Measurements from ENCODE around the gene ZNF814.
"Not testable (repeated sequence)": the region's sequence is repeated elsewhere in the genome, so short reads cannot be mapped to it uniquely, and the experiment has no call there.

Gene ZNF814

DNA sequence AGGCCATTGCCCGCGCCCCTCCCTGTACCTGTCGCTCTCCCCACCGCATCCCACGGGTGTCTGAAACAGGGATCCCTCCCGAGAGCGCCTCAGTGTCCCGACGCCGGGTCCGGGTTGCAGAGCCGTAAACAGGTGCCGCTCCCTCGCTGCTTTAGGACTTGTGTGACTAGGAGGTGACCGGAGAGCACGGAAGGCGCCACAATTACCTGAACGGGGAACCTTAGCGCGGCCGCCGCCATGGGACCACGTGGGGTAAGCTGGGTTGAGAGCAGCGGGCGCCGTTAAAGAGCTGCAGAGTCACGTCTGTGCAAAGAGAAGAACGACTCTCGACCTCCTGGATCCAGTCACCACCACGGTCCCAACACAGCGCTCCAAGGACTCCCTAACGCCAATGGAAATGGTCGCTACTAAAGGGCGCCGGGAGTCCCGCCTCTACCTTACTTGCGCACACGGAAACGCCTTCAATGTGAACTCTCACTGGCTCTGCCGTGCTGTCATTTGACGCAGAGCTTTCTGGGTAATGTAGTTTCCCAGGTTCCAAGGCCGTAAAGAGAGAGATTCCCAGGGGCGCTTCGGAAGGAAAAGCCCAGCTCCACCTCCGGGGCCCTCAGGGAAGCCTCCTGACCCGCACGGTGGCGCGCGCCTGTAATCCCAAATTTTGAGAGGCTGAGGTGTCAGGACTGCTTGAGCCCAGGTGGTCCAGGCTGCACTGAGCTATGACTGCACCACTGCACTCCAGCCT is 74.2 kb downstream of the ZNF814 start, which contains the start of gene ZNF552:
TSS of gene ZNF552 (minus strand) at position 409 of the 742 bp plus-strand sequence. CDS start at position 239, 170 bp downstream.
- Histone ChIP-seq H3K4me3 (ENCODE audit: low read depth in 1 of 2, low read length in 2 of 2) (peak within 1 kb of the TSS; percentile 86 to 91), H3K9me3 (ENCODE audit: control insufficient read depth in 1 of 2, low read length in 2 of 2) (no peaks in the 10 kb centered on the region), H3K36me3 (ENCODE audit: control insufficient read depth in 1 of 2, insufficient read depth in 2 of 2, low read length in 2 of 2) (peaks cover 3 to 10% of the 10 kb centered on the region in 2 donors), H3K27ac (ENCODE audit: low read length) (peak within 1 kb of the TSS; percentile 75), H3K4me1 (ENCODE audit: control insufficient read depth in 1 of 2, insufficient read depth in 2 of 2, low read length in 2 of 2) (peaks cover 3 to 13% of the 10 kb centered on the region in 2 donors), H3K27me3 (ENCODE audit: low read depth, low read length) (no peaks in the 10 kb centered on the region)

DNA sequence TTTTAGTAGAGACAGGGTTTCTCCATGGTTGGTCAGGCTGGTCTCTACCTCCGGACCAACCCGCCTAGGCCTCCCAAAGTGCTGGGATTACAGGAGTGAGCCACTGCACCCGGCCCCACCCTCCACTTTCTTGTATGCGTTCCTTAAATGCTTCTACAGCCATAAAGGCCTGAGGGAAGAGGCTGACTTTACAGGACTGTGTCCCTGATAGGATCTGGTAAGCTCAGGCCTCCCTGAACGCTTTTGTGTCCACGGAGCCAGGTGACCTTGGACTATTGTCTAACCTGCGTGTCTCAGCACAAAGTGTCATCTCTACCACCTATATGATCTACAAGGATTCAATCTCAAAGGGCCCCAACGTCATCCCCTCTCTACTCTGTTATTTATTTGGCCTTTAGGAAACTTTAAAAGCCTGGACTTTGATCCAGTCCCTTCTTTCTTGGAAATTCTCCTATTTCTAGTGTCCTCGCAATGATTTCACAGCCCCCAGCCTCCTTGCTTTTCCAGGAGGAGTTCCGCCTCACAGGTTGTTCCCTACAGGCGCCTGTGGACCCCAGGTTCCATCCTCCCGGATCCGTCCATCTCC is 74.8 kb downstream of the ZNF814 start:
- H3K4me1 ChIP-seq (ENCODE audit: control insufficient read depth in 1 of 2, insufficient read depth in 2 of 2, low read length in 2 of 2): peaks cover 3 to 13% of the 10 kb centered on the region in 2 donors
- H3K27ac ChIP-seq (ENCODE audit: low read length): peak overlapping the region; percentile 75
- no peaks in the 10 kb centered on the region for H3K9me3 ChIP-seq (ENCODE audit: control insufficient read depth in 1 of 2, low read length in 2 of 2)
- peak overlapping the region; percentile 86 to 91 for H3K4me3 ChIP-seq (ENCODE audit: low read depth in 1 of 2, low read length in 2 of 2)
- peaks cover 7 to 13% of the 10 kb centered on the region in 2 donors for H3K36me3 ChIP-seq (ENCODE audit: control insufficient read depth in 1 of 2, insufficient read depth in 2 of 2, low read length in 2 of 2)
- H3K27me3 ChIP-seq (ENCODE audit: low read depth, low read length): no peaks in the 10 kb centered on the region

DNA sequence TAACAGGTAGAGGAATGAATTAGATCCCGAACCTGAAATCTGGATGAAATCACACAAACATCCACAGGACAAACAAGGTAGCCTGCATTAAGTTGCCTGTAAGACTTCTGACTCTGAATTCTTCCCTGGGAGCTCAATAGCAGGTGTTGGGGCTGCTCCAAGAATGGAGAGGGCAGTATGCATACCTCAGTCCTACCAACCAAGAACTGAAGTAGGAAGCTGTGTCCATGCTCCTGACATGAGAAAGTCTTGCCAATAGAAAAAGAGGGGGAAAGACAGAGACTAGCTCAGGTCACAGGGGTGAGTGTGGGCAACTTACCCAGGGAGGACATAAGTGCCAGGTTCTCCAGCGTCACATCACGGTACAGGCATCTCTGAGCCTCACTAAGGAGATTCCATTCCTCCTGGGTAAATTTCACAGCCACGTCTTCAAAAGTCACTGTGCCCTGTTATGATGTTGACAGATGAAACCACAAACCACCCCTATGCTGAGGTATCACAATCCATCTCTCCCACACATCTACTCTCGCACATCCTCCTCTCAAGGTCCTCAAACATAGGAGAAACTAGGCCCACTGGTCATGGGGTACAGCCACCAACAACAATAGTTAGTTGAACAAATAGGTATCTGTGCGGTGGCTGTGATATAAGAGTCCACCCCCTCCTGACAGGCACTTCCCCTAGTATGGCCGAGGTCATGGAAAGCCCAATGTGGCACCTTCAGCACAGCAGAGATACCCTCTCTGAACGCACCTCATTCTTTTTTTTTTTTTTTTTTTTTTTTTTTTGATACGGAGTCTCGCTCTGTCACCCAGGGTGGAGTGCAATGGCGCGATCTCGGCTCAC is 75.6 kb downstream of the ZNF814 start:
- H3K27ac ChIP-seq (ENCODE audit: low read length); H3K9me3 ChIP-seq (ENCODE audit: control insufficient read depth in 1 of 2, low read length in 2 of 2); H3K27me3 ChIP-seq (ENCODE audit: low read depth, low read length): not testable (repeated sequence)
- Histone ChIP-seq H3K4me1 (ENCODE audit: control insufficient read depth in 1 of 2, insufficient read depth in 2 of 2, low read length in 2 of 2) (peaks cover 3 to 13% of the 10 kb centered on the region in 2 donors), H3K36me3 (ENCODE audit: control insufficient read depth in 1 of 2, insufficient read depth in 2 of 2, low read length in 2 of 2) (peaks cover 11 to 17% of the 10 kb centered on the region in 2 donors), H3K4me3 (ENCODE audit: low read depth in 1 of 2, low read length in 2 of 2) (peak overlapping the region in 1 of 2 donors; percentile 91)

DNA sequence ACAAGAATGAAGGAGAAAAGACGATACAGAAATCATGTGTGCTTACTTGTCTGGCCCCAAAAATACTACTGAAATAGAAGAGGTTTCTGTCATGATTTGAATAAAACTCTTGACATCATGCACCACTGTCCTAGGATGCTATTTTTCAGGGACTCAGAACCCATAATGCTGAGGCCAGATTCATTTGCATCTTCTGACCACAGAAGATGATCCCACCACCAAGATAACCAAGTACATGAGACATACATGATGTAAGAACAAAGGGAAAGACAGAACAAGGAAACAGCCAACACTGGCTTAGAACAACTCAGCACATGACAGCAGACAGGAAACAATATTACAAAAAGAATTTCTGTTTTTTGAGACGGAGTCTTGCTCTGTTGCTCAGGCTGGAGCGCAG is 76.6 kb downstream of the ZNF814 start:
- no peaks in the 10 kb centered on the region for H3K9me3 ChIP-seq (ENCODE audit: control insufficient read depth in 1 of 2, low read length in 2 of 2)
- H3K27ac ChIP-seq (ENCODE audit: low read length): no peak overlapping the region
- H3K27me3 ChIP-seq (ENCODE audit: low read depth, low read length): no peaks in the 10 kb centered on the region
- H3K4me3 ChIP-seq (ENCODE audit: low read depth in 1 of 2, low read length in 2 of 2): no peak overlapping the region
- H3K4me1 ChIP-seq (ENCODE audit: control insufficient read depth in 1 of 2, insufficient read depth in 2 of 2, low read length in 2 of 2): peaks cover 3 to 13% of the 10 kb centered on the region in 2 donors
- peaks cover 19 to 25% of the 10 kb centered on the region in 2 donors for H3K36me3 ChIP-seq (ENCODE audit: control insufficient read depth in 1 of 2, insufficient read depth in 2 of 2, low read length in 2 of 2)

DNA sequence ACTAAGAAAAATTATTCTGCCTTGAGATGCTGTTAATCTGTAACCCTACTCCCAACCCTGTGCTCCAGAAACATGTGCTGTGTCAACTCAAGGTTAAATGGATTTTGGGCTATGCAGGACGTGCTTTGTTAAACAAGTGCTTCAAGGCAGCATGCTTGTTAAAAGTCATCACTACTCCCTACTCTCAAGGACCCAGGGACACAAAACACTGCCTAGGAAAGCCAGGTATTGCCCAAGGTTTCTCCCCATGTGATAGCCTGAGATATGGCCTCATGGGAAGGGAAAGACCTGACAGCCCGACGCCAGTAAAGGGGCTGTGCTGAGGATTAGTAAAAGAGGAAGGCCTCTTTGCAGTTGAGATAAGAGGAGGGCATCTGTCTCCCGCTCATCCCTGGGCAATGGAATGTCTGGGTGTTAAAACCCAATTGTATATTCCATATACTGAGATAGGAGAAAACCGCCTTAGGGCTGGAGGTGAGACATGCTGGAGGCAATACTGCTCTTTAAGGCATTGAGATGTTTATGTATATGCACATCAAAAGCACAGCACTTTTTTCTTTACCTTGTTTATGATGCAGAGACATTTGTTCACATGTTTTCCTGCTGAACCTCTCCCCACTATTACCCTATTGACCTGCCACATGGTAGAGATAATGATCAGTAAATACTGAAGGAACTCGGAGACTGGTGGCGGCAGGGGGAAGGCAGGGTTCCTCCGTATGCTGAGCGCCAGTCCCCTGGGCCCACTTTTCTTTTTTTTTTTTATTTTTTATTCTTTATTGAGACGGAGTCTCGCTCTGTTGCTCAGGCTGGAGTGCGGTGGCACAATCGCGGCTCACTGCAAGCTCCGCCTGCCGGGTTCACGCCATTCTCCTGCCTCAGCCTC is 78.2 kb downstream of the ZNF814 start:
- not testable (repeated sequence) for H3K27me3 ChIP-seq (ENCODE audit: low read depth, low read length); H3K4me3 ChIP-seq (ENCODE audit: low read depth in 1 of 2, low read length in 2 of 2); H3K27ac ChIP-seq (ENCODE audit: low read length); H3K9me3 ChIP-seq (ENCODE audit: control insufficient read depth in 1 of 2, low read length in 2 of 2)
- peaks cover 3 to 13% of the 10 kb centered on the region in 2 donors for H3K4me1 ChIP-seq (ENCODE audit: control insufficient read depth in 1 of 2, insufficient read depth in 2 of 2, low read length in 2 of 2)
- peaks cover 19 to 27% of the 10 kb centered on the region in 2 donors for H3K36me3 ChIP-seq (ENCODE audit: control insufficient read depth in 1 of 2, insufficient read depth in 2 of 2, low read length in 2 of 2)

DNA sequence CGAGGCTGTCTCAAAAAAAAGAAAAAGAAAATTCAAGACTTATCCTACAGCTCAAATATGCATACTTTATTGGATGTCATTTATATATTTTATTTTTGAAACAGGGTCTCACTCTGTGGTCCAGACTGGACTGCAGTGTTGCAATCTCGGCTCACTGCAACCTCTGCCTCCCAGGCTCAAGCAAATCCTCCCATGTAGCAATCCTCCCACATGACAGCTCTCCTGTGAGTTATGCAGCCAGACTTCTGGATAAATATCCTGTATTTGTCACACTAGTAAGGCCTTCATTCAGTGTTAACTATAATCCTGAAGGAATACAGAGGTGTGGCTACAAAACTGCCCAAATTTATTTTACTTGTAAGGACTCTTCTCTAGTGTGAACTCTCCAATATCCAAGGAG is 81.3 kb downstream of the ZNF814 start:
- peaks cover 19 to 34% of the 10 kb centered on the region in 2 donors for H3K36me3 ChIP-seq (ENCODE audit: control insufficient read depth in 1 of 2, insufficient read depth in 2 of 2, low read length in 2 of 2)
- no peaks in the 10 kb centered on the region for H3K27me3 ChIP-seq (ENCODE audit: low read depth, low read length)
- H3K4me1 ChIP-seq (ENCODE audit: control insufficient read depth in 1 of 2, insufficient read depth in 2 of 2, low read length in 2 of 2): peaks cover 0 to 10% of the 10 kb centered on the region in 2 donors
- no peaks in the 10 kb centered on the region for H3K9me3 ChIP-seq (ENCODE audit: control insufficient read depth in 1 of 2, low read length in 2 of 2)
- no peak overlapping the region for H3K27ac ChIP-seq (ENCODE audit: low read length)
- H3K4me3 ChIP-seq (ENCODE audit: low read depth in 1 of 2, low read length in 2 of 2): no peak overlapping the region

DNA sequence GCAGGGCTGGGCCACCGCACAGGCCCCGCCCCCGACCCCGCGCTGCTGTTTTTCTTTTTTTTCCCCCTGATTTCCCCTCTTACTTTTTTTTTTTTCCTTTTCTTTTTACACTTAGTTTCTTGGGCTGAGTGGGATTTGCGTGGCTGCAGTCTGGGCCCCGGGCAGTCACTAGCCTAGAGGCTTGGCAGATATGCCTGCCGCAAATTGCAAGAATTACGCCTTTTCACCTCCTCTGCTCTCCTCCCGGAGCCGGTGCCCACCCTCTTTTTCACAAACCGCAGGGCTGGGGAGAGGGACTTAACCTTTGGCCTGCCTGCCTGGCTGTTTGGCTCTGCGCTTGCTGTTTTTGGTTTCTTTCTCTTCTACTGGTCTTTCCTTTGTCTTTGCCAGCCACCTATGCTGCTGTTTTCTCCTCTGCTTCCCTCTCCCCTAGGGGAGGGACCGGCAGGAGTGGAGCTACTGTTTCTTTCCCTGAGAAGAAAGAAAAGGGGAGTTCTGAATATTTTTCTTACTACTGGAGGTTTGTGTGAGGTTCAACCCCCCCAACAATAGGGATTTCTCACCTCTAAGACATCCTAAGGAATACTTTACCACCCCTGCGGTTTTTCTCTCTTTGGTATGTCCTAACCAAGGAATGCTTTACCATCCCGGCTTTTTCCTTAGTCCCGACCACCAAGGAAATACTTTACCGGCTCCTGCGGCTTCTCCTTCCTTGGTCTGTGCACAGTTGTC is 85.1 kb downstream of the ZNF814 start:
- Histone ChIP-seq H3K9me3 (ENCODE audit: control insufficient read depth in 1 of 2, low read length in 2 of 2) (no peaks in the 10 kb centered on the region), H3K36me3 (ENCODE audit: control insufficient read depth in 1 of 2, insufficient read depth in 2 of 2, low read length in 2 of 2) (peaks cover 12 to 21% of the 10 kb centered on the region in 2 donors), H3K27ac (ENCODE audit: low read length) (peak overlapping the region; percentile 83), H3K4me3 (ENCODE audit: low read depth in 1 of 2, low read length in 2 of 2) (peak overlapping the region; percentile 72 to 77), H3K4me1 (ENCODE audit: control insufficient read depth in 1 of 2, insufficient read depth in 2 of 2, low read length in 2 of 2) (peaks cover 0 to 10% of the 10 kb centered on the region in 2 donors), H3K27me3 (ENCODE audit: low read depth, low read length) (no peaks in the 10 kb centered on the region)

DNA sequence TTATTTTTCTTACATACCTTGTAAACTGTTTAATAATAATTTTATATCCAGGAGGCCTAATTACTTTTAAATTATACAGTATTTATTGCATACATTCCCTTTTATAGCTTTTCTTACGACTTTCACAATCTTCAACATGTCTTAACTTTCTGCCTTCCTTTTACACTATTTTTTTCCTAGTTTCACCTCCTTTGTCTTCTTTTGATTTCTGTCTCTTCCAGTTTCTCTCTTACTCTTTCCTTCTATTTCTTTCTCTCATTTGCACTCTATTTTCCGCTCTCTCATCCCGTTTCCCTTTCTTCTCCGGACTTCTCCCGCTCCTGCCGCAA is 85.6 kb downstream of the ZNF814 start:
- H3K27me3 ChIP-seq (ENCODE audit: low read depth, low read length): no peaks in the 10 kb centered on the region
- peaks cover 0 to 10% of the 10 kb centered on the region in 2 donors for H3K4me1 ChIP-seq (ENCODE audit: control insufficient read depth in 1 of 2, insufficient read depth in 2 of 2, low read length in 2 of 2)
- H3K27ac ChIP-seq (ENCODE audit: low read length): peak overlapping the region; percentile 83
- peaks cover 9 to 17% of the 10 kb centered on the region in 2 donors for H3K36me3 ChIP-seq (ENCODE audit: control insufficient read depth in 1 of 2, insufficient read depth in 2 of 2, low read length in 2 of 2)
- peak overlapping the region; percentile 72 to 77 for H3K4me3 ChIP-seq (ENCODE audit: low read depth in 1 of 2, low read length in 2 of 2)
- no peaks in the 10 kb centered on the region for H3K9me3 ChIP-seq (ENCODE audit: control insufficient read depth in 1 of 2, low read length in 2 of 2)

DNA sequence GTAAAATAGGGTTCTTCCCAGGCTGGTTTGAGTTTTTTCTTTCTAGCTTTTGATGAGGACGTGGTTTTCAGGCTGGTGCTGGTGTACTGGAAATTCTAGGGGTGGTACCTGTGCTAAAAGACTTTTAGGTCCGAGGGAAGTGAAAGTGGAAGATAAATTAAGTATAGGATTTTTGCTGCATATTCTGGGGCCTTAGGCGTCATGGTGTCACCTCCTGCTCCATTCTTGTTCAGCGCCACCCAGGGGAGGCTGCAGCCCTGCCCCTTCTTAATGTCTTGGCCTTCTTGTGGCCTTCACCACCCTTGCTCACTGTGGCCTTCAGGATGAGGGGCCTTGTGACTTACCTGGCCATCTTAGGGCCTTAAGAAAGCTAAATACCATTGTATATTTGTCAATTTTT is 86.6 kb downstream of the ZNF814 start:
- Histone ChIP-seq H3K27me3 (ENCODE audit: low read depth, low read length) (no peaks in the 10 kb centered on the region), H3K4me3 (ENCODE audit: low read depth in 1 of 2, low read length in 2 of 2) (no peak overlapping the region), H3K27ac (ENCODE audit: low read length) (no peak overlapping the region), H3K4me1 (ENCODE audit: control insufficient read depth in 1 of 2, insufficient read depth in 2 of 2, low read length in 2 of 2) (peaks cover 0 to 10% of the 10 kb centered on the region in 2 donors), H3K36me3 (ENCODE audit: control insufficient read depth in 1 of 2, insufficient read depth in 2 of 2, low read length in 2 of 2) (peaks cover 0 to 9% of the 10 kb centered on the region in 2 donors), H3K9me3 (ENCODE audit: control insufficient read depth in 1 of 2, low read length in 2 of 2) (no peaks in the 10 kb centered on the region)

DNA sequence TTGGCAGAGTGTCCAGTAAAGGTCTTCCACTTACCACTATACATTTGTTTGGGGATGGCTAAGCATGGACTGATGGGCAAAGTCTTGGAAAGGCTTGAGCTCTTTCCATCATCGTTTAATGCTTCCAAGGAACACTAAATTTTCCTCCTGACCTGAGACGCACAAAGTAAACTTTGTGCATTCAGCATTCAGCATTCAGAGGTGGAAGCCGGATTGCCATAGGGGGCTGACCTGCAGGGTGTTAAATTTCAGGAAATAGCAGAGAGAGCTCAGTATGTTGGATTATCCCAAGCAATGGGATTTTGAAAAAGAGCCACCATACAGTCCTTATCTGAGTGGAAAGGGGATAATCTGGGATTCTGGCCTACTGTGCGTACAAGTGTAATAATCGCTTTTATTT is 88.1 kb downstream of the ZNF814 start:
- no peak overlapping the region for H3K27ac ChIP-seq (ENCODE audit: low read length)
- H3K36me3 ChIP-seq (ENCODE audit: control insufficient read depth in 1 of 2, insufficient read depth in 2 of 2, low read length in 2 of 2): peaks cover 5 to 12% of the 10 kb centered on the region in 2 donors
- H3K4me1 ChIP-seq (ENCODE audit: control insufficient read depth in 1 of 2, insufficient read depth in 2 of 2, low read length in 2 of 2): peaks cover 0 to 10% of the 10 kb centered on the region in 2 donors
- H3K27me3 ChIP-seq (ENCODE audit: low read depth, low read length): no peaks in the 10 kb centered on the region
- no peak overlapping the region for H3K4me3 ChIP-seq (ENCODE audit: low read depth in 1 of 2, low read length in 2 of 2)
- no peaks in the 10 kb centered on the region for H3K9me3 ChIP-seq (ENCODE audit: control insufficient read depth in 1 of 2, low read length in 2 of 2)
